Panc1 (cell line): ENCODE results near the gene HES5.

Source experiments
- CTCF ChIP-seq: fragments of 450-650 bp; IDR thresholded peaks from 2 replicates; pipeline ENCODE4 v1.5.1; 2017; ENCODE audit warnings: mild to moderate bottlenecking
- POLR2AphosphoS5 ChIP-seq: IDR thresholded peaks from 2 replicates; pipeline ENCODE4 v1.6.1; 2012; ENCODE audit warnings: mild to moderate bottlenecking, low read depth, low read length, moderate library complexity
- REST ChIP-seq, 2 experiments: IDR thresholded peaks; 2 replicates each; pipeline ENCODE4 v1.6.1; 2011 to 2012; ENCODE audit warnings: low read depth in 2 of 2, control low read depth in 1 of 2, low read length in 1 of 2, mild to moderate bottlenecking in 1 of 2, moderate library complexity in 1 of 2; ENCODE audit not compliant: insufficient read depth in 1 of 2

- TF ChIP-seq CTCF = no peak
- TF ChIP-seq POLR2AphosphoS5 = no peak
- TF ChIP-seq REST (IDR thresholded peaks at IDR 0.05; ENCODE audit: insufficient read depth in 1 of 2, low read depth in 2 of 2, low read length in 1 of 2) = no peak
Observed at GRCh38 chr1:2486041-2486440, 44.0 kb downstream of the HES5 start.
